Subcutaneous adipose tissue (tissue), 4 donors: ENCODE measurements around the gene NPR2. TPM values are rescaled to one million over a fixed set of nuclear protein-coding genes. Genes with fewer than 3 reads are reported as not detected.

Experiments used
- total RNA-seq, 4 donors: library from RNA; depleted of rRNA; stranded (reverse); fragments of >200 nt; gene quantifications; one replicate each; pipeline ENCODE4 v1.1.0, GENCODE V29; 2016
- TF ChIP-seq, protein P1 (sequence below): fragments of 450-650 bp; IDR thresholded peaks from one replicate; pipeline ENCODE4 v1.5.1; 2016; ENCODE audit warnings: low read depth, mild to moderate bottlenecking, control low read depth, antibody characterized with exemption, moderate library complexity

NPR2 gene
- total RNA-seq = 10 to 100 TPM; 15.8 to 36.1 (median 24.3) TPM

DNA sequence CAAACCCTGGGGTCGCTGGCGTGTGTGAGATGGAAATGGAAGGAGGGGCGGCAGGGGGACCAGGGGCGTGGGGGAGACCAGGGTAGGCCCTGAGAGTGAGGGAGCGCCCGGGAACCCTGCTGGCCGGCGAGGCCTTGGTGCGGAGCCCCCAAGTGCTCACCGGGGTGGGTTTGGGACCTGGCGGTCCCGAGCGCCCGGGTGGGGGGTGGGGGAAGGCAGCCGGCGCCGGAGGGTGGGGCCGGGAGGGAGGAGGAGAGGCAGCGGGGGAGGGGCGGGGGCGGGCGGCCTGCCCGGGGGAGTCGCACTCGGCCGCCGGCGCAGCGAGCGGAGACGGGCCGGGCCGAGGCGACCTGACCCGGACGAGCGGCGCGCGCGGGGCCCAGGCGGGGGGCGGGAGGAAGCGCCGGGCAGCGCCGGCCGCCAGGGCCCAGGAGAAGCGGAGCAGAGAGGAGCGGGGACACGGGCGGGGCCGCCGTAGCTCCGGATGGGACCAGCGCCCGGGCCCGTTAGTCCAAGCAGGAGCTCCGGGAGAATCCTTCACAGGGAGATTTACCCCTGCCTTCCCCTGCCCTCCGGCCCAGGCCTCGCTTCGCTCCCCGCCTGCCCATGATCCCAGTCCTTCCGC lies at the start of gene NPR2:
NPR2 (plus strand) TSS at position 295 of the 625 bp plus-strand sequence. CDS start 818 bp downstream, outside the sequence.
- TF ChIP-seq, protein P1, sequence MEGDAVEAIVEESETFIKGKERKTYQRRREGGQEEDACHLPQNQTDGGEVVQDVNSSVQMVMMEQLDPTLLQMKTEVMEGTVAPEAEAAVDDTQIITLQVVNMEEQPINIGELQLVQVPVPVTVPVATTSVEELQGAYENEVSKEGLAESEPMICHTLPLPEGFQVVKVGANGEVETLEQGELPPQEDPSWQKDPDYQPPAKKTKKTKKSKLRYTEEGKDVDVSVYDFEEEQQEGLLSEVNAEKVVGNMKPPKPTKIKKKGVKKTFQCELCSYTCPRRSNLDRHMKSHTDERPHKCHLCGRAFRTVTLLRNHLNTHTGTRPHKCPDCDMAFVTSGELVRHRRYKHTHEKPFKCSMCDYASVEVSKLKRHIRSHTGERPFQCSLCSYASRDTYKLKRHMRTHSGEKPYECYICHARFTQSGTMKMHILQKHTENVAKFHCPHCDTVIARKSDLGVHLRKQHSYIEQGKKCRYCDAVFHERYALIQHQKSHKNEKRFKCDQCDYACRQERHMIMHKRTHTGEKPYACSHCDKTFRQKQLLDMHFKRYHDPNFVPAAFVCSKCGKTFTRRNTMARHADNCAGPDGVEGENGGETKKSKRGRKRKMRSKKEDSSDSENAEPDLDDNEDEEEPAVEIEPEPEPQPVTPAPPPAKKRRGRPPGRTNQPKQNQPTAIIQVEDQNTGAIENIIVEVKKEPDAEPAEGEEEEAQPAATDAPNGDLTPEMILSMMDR = no peak

DNA sequence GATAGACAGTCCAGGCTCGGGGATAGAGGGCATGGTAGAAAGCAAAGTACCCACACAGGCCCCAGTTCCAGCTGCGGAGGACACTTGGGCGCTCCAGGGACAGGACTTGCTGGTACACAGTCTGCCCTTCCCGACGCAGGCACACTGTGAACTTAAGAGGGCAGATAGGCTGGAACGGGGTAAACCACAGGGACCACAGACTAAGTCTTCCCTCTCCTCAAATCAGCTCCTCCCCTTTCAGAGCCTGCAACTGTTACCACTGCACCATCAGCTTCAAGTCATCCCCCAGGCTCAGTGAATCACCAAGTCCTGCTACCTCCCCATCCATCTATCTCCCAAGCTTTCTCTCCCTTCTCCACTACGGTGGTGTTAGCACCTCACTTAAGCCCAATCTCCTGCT lies 49.7 kb upstream of the NPR2 start:
- TF ChIP-seq, protein P1 = no peak

DNA sequence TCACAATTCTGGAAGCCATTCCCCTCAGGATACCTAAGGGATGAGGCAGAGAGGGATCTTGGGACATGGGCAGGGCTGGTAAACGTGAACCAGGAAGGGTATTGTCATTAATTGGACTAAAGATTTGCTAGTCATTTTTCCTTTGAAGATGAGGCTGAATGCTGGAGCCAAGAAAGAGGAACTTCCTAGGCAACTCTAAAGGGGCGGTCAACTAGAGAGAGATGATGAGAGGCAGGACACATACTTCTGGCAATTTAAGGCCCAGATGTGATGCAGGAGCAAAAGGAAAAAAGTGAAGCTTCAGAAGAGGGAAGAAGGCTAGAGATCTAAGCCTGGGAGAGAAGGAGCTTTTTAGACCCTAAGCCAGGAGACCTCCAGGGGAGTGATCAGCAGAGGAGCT lies 47.9 kb upstream of the NPR2 start:
- TF ChIP-seq, protein P1 = no peak

DNA sequence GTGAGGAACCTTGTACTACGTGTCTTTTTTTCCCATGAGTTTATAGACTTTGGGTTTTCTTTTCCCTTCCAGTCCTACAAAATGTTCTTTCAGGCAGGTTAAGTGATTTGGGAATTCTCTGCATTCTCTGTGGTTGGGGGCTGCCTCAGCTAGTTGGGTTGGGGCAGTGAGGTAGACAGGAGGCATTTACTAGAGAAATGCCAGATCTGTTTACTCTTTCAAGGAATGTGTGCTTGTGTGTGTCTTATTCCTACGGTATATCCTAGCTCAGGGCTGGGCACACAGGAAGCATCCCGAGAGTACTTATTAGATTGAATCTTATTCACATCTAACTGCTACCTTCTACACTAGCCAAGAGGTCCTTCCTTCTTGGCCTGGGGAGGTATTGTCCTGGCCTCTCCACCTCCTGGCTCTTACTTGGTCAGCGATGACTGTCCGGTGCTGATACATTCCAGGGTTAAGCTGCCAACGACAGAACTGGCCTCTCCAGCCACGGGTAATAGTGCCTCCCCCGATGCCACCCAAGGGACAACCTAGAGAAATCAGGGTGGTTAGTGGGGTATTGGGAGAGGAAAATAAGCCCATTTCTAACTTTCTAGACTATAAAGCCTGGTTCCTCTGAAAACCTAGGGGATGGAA lies 47.4 kb upstream of the NPR2 start:
- TF ChIP-seq, protein P1 = no peak

DNA sequence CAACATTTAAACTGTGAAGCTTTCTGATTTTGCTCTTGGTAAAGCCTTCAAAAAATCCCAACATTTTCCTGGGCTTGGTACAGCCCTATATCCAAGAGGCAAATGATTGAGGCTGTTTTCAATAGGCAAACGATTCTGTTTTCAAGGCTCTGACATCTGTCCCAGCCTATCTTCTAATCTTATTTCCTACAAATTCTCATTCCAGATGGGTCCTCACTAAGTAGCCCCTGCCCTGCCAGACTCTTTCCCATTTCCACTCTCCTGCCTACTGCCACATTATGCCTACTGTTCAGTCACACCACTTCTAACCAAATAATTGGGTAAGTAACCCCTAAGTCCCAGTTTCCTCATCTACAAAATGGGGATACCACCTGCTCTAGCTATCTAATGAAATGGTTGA lies 45.8 kb upstream of the NPR2 start:
- TF ChIP-seq, protein P1 = no peak

DNA sequence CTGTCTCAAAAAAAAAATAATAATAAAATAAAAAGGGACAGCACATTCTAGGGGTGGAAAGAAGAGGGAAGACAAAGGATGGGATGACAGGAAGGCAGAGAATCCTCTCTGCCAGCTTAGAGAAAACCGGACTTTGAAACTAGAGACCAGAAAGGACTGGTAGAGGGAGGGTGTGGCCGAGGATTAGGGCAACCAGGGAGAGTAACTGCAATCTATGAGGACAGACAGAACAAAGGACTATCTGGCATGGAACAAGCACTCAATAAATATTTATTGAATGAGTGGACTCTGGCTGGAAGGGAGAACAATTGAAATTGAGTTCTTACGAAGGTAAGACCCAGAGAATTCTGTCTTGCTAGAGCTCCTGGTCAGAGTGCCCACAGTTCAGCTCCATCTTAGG lies 44.8 kb upstream of the NPR2 start:
- TF ChIP-seq, protein P1 = no peak

DNA sequence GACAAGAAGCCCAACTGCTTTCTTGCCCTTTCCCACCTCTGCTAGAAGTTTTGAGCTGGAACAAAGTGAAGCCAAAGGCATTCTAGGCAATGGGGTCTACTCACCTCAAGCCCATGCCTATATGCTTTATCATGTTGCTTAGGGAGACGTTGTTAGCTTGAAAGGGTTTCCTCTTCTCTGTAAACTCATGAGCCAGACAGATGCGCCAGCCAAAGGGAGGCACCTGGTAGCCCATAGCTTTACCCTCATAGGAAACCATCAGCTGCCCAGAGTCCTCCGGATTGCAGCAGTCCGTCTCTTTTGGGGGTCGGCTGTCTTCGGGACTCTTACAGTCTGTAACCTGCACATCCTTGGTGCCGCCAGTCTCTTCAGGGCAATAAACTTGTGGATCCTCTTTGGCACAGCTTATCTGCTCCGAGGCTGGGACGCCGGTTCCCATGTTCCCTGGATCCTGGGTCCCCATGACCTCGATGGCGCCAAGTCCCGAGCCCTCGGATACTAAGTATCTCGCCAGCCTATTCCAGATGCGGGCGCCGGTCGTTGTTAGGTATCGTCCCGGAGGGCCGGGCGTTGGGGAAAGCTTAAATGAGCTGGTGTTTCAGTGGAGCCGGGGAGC lies 43.0 kb upstream of the NPR2 start:
- TF ChIP-seq, protein P1 = no peak
